ENCODE data around the gene ARHGAP27.

Gene ARHGAP27

GRCh38 chr17:45404870-45405249, 27.8 kb downstream of the ARHGAP27 start:
- no peak for TF ChIP-seq CTCF (IDR thresholded peaks at IDR 0.05; ENCODE audit: control insufficient read depth, extremely low read depth, insufficient read depth)
- no peak overlapping the region for H3K4me3 ChIP-seq (ENCODE audit: low read depth, low read length)
- DNase-seq (ENCODE audit: low read depth), result no peak

GRCh38 chr17:45403906-45404490, 28.7 kb downstream of the ARHGAP27 start:
- no peak overlapping the region for H3K4me3 ChIP-seq (ENCODE audit: low read depth, low read length)
- TF ChIP-seq CTCF (IDR thresholded peaks at IDR 0.05; ENCODE audit: control insufficient read depth, extremely low read depth, insufficient read depth), result no peak
- DNase-seq (ENCODE audit: low read depth), result no peak

GRCh38 chr17:45402916-45403315, 29.8 kb downstream of the ARHGAP27 start:
- no peak for TF ChIP-seq CTCF (IDR thresholded peaks at IDR 0.05; ENCODE audit: control insufficient read depth, extremely low read depth, insufficient read depth)
- no peak overlapping the region for H3K4me3 ChIP-seq (ENCODE audit: low read depth, low read length)

GRCh38 chr17:45398800-45399199, 33.9 kb downstream of the ARHGAP27 start:
- no peak overlapping the region for H3K4me3 ChIP-seq (ENCODE audit: low read depth, low read length)
- TF ChIP-seq CTCF (IDR thresholded peaks at IDR 0.05; ENCODE audit: control insufficient read depth, extremely low read depth, insufficient read depth), result no peak
- no peak for DNase-seq (ENCODE audit: low read depth)

More at GRCh38 chr17:45402916-45403315, 29.8 kb downstream of the ARHGAP27 start:
- no peak for DNase-seq (ENCODE audit: low read depth)

- H3K4me3 ChIP-seq (ENCODE audit: low read depth, low read length), result no peak overlapping the region
- no peak for TF ChIP-seq CTCF (IDR thresholded peaks at IDR 0.05; ENCODE audit: control insufficient read depth, extremely low read depth, insufficient read depth)
- DNase-seq (ENCODE audit: low read depth), result no peak
These were observed 34.9 kb downstream of the ARHGAP27 start for GRCh38 chr17:45397796-45398195.

- TF ChIP-seq CTCF (IDR thresholded peaks at IDR 0.05; ENCODE audit: control insufficient read depth, extremely low read depth, insufficient read depth), result no peak
- DNase-seq (ENCODE audit: low read depth), result no peak
- H3K4me3 ChIP-seq (ENCODE audit: low read depth, low read length), result no peak overlapping the region
These were observed 36.0 kb downstream of the ARHGAP27 start for GRCh38 chr17:45396496-45397205.

All from LNCaP clone FGC (cell line).